ENCODE measurements around the gene KIAA0513. TPM values are rescaled to one million over a fixed set of nuclear protein-coding genes. Genes with fewer than 3 reads are reported as not detected.

Gene KIAA0513
- total and polyA plus RNA-seq, 2 experiments from 2014 or later: 5.3 to 5.4 TPM

DNA sequence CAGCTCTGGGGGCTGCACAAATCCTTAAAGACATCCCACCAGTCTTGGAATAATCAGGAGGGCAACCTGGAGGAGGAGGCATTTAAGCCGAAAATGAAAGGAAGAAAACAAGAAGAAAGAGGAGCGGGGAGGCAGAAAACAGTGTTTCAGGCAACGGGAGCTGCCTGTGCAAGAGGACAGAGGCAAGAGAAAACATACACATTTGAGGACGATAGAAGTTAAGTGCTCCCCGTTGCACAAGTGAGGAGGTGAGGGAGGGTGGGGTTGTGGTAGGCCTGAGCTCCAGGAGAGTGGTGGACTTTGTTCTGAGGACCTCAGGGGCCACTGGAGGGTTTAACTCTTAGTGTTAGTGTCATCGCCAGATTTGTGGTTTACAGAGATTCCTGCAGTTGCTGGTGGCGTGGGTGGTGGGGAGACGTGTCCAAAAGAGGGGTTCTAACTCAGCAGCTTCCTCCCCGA is 112.3 kb downstream of the KIAA0513 start:
- TF ChIP-seq EZH2phosphoT487 (IDR thresholded peaks at IDR 0.05; ENCODE audit: insufficient read depth, low read depth) (no peak), EZH2 (IDR thresholded peaks at IDR 0.05; ENCODE audit: insufficient read depth, poor library complexity, severe bottlenecking) (no peak)
- no peak overlapping the region for H3K9ac ChIP-seq
- no peak overlapping the region for H3K4me3 ChIP-seq
- WGBS, 2 experiments (ENCODE audit: low coverage in 1 of 2, low lambda C conversion rate in 2 of 2, missing lambda C conversion rate in 2 of 2): 75 to 76% methylated on average over 9 of the region's 9 CpGs
- in situ Hi-C loops (cut with MboI): no loop called here
- DNase-seq: no peak
- H3K9me3 ChIP-seq (ENCODE audit: low read depth): no peaks in the 10 kb centered on the region
- H3K4me1 ChIP-seq (ENCODE audit: insufficient read depth): peaks cover 8% of the 10 kb centered on the region; the same call in 1 of the 2 replicates
- no peaks in the 10 kb centered on the region for H3K9me2 ChIP-seq (ENCODE audit: insufficient read depth)
- H4K20me1 ChIP-seq (ENCODE audit: insufficient read depth): no peaks in the 10 kb centered on the region
- H3K36me3 ChIP-seq (ENCODE audit: low read depth): no peaks in the 10 kb centered on the region
- H3K27ac ChIP-seq: no peak overlapping the region
- H3F3A ChIP-seq (ENCODE audit: insufficient read depth): no peaks in the 10 kb centered on the region
- H3K27me3 ChIP-seq (replicated peaks; ENCODE audit: insufficient read depth): no peaks in the 10 kb centered on the region
- H3K4me2 ChIP-seq (ENCODE audit: unreplicated experiment): no peak overlapping the region
- H3K79me2 ChIP-seq (ENCODE audit: insufficient read depth): no peaks in the 10 kb centered on the region
- no peak overlapping the region for H2AFZ ChIP-seq

DNA sequence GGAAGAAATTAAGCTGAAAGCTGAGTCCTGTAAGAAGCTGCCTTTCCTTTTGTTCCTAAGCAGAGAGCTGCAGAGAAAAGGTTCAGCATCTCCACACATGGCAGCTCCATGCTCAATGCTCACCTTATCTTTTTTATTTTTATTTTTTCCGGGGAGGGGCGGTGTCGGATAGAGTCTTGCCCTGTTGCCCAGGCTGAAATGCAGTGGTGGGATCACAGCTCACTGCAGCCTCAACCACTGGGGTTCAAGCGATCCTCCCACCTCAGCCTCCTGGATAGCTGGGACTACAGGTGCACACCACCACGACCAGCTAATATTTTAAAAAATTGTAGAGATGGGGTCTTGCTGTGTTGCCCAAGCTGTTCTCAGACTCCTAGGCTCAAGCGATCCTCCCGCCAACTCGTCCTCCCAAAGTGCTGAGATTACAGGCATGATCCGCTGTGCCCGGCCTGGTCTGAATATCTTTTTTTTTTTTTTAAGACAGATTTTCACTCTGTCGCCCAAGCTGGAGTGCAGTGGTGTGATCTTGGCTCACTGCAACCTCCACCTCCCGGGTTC is 112.9 kb downstream of the KIAA0513 start:
- H3K79me2 ChIP-seq (ENCODE audit: insufficient read depth): no peaks in the 10 kb centered on the region
- H3K4me2 ChIP-seq (ENCODE audit: unreplicated experiment): no peak overlapping the region
- H3K27ac ChIP-seq: no peak overlapping the region
- no peaks in the 10 kb centered on the region for H4K20me1 ChIP-seq (ENCODE audit: insufficient read depth)
- in situ Hi-C loops (cut with MboI): no loop called here
- H3K9ac ChIP-seq: no peak overlapping the region
- no peaks in the 10 kb centered on the region for H3K27me3 ChIP-seq (replicated peaks; ENCODE audit: insufficient read depth)
- no peaks in the 10 kb centered on the region for H3K9me3 ChIP-seq (ENCODE audit: low read depth)
- no peak overlapping the region for H3K4me3 ChIP-seq
- peaks cover 8% of the 10 kb centered on the region; the same call in 1 of the 2 replicates for H3K4me1 ChIP-seq (ENCODE audit: insufficient read depth)
- TF ChIP-seq EZH2phosphoT487 (IDR thresholded peaks at IDR 0.05; ENCODE audit: insufficient read depth, low read depth): no peak
- no peak for TF ChIP-seq EZH2 (IDR thresholded peaks at IDR 0.05; ENCODE audit: insufficient read depth, poor library complexity, severe bottlenecking)
- no peaks in the 10 kb centered on the region for H3F3A ChIP-seq (ENCODE audit: insufficient read depth)
- WGBS, 2 experiments (ENCODE audit: low coverage in 1 of 2, low lambda C conversion rate in 2 of 2, missing lambda C conversion rate in 2 of 2): 84% methylated on average over 12 of the region's 12 CpGs
- H3K9me2 ChIP-seq (ENCODE audit: insufficient read depth): no peaks in the 10 kb centered on the region
- no peak for DNase-seq
- no peaks in the 10 kb centered on the region for H3K36me3 ChIP-seq (ENCODE audit: low read depth)
- no peak overlapping the region for H2AFZ ChIP-seq

- Histone ChIP-seq H4K20me1 (ENCODE audit: insufficient read depth) (no peaks in the 10 kb centered on the region), H3K4me3 (no peak overlapping the region), H2AFZ (no peak overlapping the region), H3K36me3 (ENCODE audit: low read depth) (no peaks in the 10 kb centered on the region), H3K9me3 (ENCODE audit: low read depth) (no peaks in the 10 kb centered on the region), H3K4me2 (ENCODE audit: unreplicated experiment) (no peak overlapping the region), H3K9ac (no peak overlapping the region), H3K4me1 (ENCODE audit: insufficient read depth) (peaks cover 5% of the 10 kb centered on the region; the same call in 1 of the 2 replicates), H3K27me3 (replicated peaks; ENCODE audit: insufficient read depth) (no peaks in the 10 kb centered on the region), H3F3A (ENCODE audit: insufficient read depth) (no peaks in the 10 kb centered on the region), H3K27ac (no peak overlapping the region), H3K9me2 (ENCODE audit: insufficient read depth) (no peaks in the 10 kb centered on the region), H3K79me2 (ENCODE audit: insufficient read depth) (no peaks in the 10 kb centered on the region)
- DNase-seq: no peak
- TF ChIP-seq EZH2 (IDR thresholded peaks at IDR 0.05; ENCODE audit: insufficient read depth, poor library complexity, severe bottlenecking) (no peak), EZH2phosphoT487 (IDR thresholded peaks at IDR 0.05; ENCODE audit: insufficient read depth, low read depth) (no peak)
- in situ Hi-C loops (cut with MboI): no loop called here
- 86 to 90% methylated on average over 17 of the region's 17 CpGs for WGBS, 2 experiments (ENCODE audit: low coverage in 1 of 2, low lambda C conversion rate in 2 of 2, missing lambda C conversion rate in 2 of 2)
Measured at GRCh38 chr16:85141491-85142128, 114.0 kb downstream of the KIAA0513 start.

DNA sequence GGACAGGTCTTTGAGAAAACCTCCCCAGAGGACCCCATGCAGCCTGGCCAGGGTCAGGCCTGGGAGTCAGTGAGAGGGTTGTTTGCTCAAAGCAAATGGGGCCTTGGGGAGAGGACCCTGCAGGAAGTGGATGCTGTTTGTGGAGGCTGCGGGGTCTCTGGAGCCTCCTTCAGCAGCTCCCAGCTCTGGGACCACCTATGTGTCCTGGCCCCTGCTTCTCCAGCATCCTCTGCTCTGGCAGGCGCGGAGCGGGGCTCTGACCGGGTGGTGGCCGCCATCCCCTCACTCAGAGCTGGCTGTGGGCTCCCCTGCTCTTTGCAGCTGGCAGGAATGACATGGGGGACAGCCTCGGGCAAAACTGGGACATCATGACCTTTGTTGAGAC is 114.5 kb downstream of the KIAA0513 start:
- Histone ChIP-seq H3K9me3 (ENCODE audit: low read depth) (no peaks in the 10 kb centered on the region), H3K27ac (no peak overlapping the region), H3K4me1 (ENCODE audit: insufficient read depth) (no peaks in the 10 kb centered on the region), H4K20me1 (ENCODE audit: insufficient read depth) (no peaks in the 10 kb centered on the region), H3F3A (ENCODE audit: insufficient read depth) (no peaks in the 10 kb centered on the region), H3K27me3 (replicated peaks; ENCODE audit: insufficient read depth) (no peaks in the 10 kb centered on the region), H3K9ac (no peak overlapping the region), H3K4me2 (ENCODE audit: unreplicated experiment) (no peak overlapping the region), H3K4me3 (no peak overlapping the region), H3K9me2 (ENCODE audit: insufficient read depth) (no peaks in the 10 kb centered on the region), H2AFZ (no peak overlapping the region), H3K79me2 (ENCODE audit: insufficient read depth) (no peaks in the 10 kb centered on the region), H3K36me3 (ENCODE audit: low read depth) (no peaks in the 10 kb centered on the region)
- 85 to 94% methylated on average over 7 of the region's 7 CpGs for WGBS, 2 experiments (ENCODE audit: low coverage in 1 of 2, low lambda C conversion rate in 2 of 2, missing lambda C conversion rate in 2 of 2)
- in situ Hi-C loops (cut with MboI): no loop called here
- DNase-seq: no peak
- no peak for TF ChIP-seq EZH2 (IDR thresholded peaks at IDR 0.05; ENCODE audit: insufficient read depth, poor library complexity, severe bottlenecking)
- TF ChIP-seq EZH2phosphoT487 (IDR thresholded peaks at IDR 0.05; ENCODE audit: insufficient read depth, low read depth): no peak

Data from GM23248 (cell line).